HG02678 (cell line): ENCODE measurements around the gene CXorf49B.

ENCODE experiments used
- ATAC-seq: cut with Tn5 transposase; IDR thresholded peaks from one replicate; pipeline ENCODE4 v1.9.1; 2021; ENCODE audit warnings: mild to moderate bottlenecking, moderate library complexity; ENCODE audit not compliant: unreplicated experiment

Gene CXorf49B

GRCh38 chrX:71815121-71815905, 52.2 kb downstream of the CXorf49B start:
- ATAC-seq, result no peak

- no peak for ATAC-seq
Measured at GRCh38 chrX:71815906-71816156, 52.7 kb downstream of the CXorf49B start.
